HCT116 (cell line): ENCODE results near the gene CDKL2.

Experiments
- CTCF ChIP-seq, 3 experiments: fragments of 200-600 bp in 1 of 3; sonication (generic) in 1 of 3; IDR thresholded peaks in 2 of 3; conservative IDR thresholded peaks in 1 of 3; 2 replicates each; pipeline ENCODE4 v1.5.1; 2012 to 2017; ENCODE audit warnings: low read depth in 2 of 3, low read length in 2 of 3, antibody characterized with exemption in 1 of 3, borderline replicate concordance in 1 of 3, control low read depth in 1 of 3, mild to moderate bottlenecking in 1 of 3, mixed read lengths in 1 of 3, mixed run types in 1 of 3, moderate library complexity in 1 of 3; ENCODE audit not compliant: insufficient read depth in 1 of 3
- JUND ChIP-seq: IDR thresholded peaks from 2 replicates; pipeline ENCODE4 v1.6.1; 2012
- POLR2A ChIP-seq: IDR thresholded peaks from 2 replicates; pipeline ENCODE4 v1.7.0; 2011; ENCODE audit warnings: borderline replicate concordance; ENCODE audit not compliant: insufficient read depth, insufficient read length; ENCODE audit errors: extremely low read depth
- YY1 ChIP-seq: IDR thresholded peaks from 2 replicates; pipeline ENCODE4 v1.6.1; 2011; ENCODE audit warnings: low read length, low read depth, moderate library complexity, mild to moderate bottlenecking; ENCODE audit not compliant: insufficient replicate concordance; ENCODE audit errors: extremely low read depth

- TF ChIP-seq CTCF (IDR thresholded peaks at IDR 0.05 in 2 of 3, conservative IDR thresholded peaks at IDR 0.05 in 1 of 3; ENCODE audit: borderline replicate concordance in 1 of 3, insufficient read depth in 1 of 3, low read depth in 2 of 3, low read length in 2 of 3) (no peak), YY1 (no peak), JUND (no peak), POLR2A (no peak)
These were observed 81.3 kb downstream of the CDKL2 start for GRCh38 chr4:75549019-75549418.
